ENCODE measurements around the gene PSD2.

GRCh38 chr5:139806111-139806510 is 10.5 kb downstream of the PSD2 start:
- no peak for TF ChIP-seq FOXP2 (optimal IDR thresholded peaks at IDR 0.05; ENCODE audit: borderline replicate concordance, extremely low read depth, extremely low read length, insufficient read depth)
- no peak for TF ChIP-seq TAF1 (IDR thresholded peaks at IDR 0.05; ENCODE audit: borderline replicate concordance, insufficient read depth, low read length)
- no peak for TF ChIP-seq REST (IDR thresholded peaks at IDR 0.05; ENCODE audit: insufficient read depth in 1 of 2, low read depth in 2 of 2, low read length in 2 of 2)
